Measurements from ENCODE around the gene VSX2.

VSX2 gene

DNA sequence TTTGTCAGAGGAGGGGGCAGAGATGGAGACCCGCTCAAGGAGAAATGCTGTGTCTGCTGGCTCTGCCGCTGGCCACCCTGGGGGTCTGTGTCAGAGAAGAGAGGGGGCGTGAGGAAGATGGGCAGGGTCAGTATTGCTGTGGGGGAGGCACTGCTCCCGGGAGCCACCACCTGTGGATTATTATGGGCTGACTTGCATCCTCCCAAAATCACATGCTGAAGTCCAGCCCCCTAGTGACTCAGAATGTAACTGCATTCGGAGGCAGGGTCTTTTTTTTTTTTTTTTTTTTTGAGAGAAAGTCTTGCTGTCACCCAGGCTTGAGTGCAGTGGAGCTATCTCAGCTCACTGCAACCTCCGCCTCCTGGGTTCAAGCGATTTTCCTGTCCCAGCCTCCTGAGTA lies 51.2 kb downstream of the VSX2 start:
- no peak overlapping the region for H3K9ac ChIP-seq (ENCODE audit: low read length)
- H3K27me3 ChIP-seq (ENCODE audit: control insufficient read depth in 1 of 2, insufficient read depth in 2 of 2, low read length in 2 of 2): no peaks in the 10 kb centered on the region
- no peaks in the 10 kb centered on the region for H3K9me3 ChIP-seq (ENCODE audit: low read length)
- no peaks in the 10 kb centered on the region for H3K4me1 ChIP-seq (ENCODE audit: insufficient read depth, low read length)
- no peak overlapping the region for H3K27ac ChIP-seq (ENCODE audit: low read depth, low read length)
- H3K4me3 ChIP-seq (ENCODE audit: low read depth in 1 of 2, low read length in 2 of 2): no peak overlapping the region
- peaks cover 72% of the 10 kb centered on the region for H3K36me3 ChIP-seq (ENCODE audit: insufficient read depth, low read length)

DNA sequence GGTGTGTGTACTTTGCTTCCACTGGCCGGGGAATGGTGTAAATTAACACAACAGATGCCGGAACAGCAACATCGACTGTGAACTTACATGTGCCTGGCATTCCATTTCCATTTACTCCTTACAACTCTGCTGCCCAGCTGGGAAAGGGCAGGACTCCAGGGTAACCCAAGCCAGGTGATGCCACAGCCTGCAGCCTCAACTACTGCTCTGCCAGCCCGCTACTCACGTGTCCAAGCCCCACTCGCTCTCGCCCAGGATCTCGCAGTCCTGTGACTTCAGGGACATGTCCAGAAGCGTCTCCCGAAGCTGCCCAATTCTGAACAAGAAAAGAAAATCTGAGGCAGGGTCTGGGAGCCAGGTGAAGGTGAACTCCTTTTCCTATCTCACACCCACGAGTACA lies 52.8 kb downstream of the VSX2 start:
- Histone ChIP-seq H3K27ac (ENCODE audit: low read depth, low read length) (no peak overlapping the region), H3K27me3 (ENCODE audit: control insufficient read depth in 1 of 2, insufficient read depth in 2 of 2, low read length in 2 of 2) (no peaks in the 10 kb centered on the region), H3K4me3 (ENCODE audit: low read depth in 1 of 2, low read length in 2 of 2) (no peak overlapping the region), H3K4me1 (ENCODE audit: insufficient read depth, low read length) (no peaks in the 10 kb centered on the region), H3K36me3 (ENCODE audit: insufficient read depth, low read length) (peaks cover 72% of the 10 kb centered on the region), H3K9ac (ENCODE audit: low read length) (no peak overlapping the region), H3K9me3 (ENCODE audit: low read length) (no peaks in the 10 kb centered on the region)

DNA sequence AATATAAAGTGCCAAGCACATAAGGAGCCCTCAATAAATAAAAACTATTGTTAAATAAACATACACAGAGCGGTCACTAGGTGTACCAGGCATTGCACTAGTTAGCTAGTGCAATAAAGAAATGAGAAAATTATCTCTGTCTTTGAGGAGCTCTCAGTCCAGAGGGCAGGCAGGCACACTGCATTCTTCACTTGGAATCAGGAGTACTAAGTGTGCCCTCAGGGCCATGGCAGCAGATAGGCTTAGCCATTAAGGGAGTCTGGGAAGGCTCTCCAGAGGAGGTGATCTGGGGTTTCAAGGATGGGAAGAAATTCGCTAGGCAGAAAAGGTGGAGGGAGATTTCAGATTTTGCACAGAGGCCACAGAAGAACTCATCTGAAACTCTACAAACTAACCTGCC lies 54.4 kb downstream of the VSX2 start:
- Histone ChIP-seq H3K36me3 (ENCODE audit: insufficient read depth, low read length) (peaks cover 74% of the 10 kb centered on the region), H3K9ac (ENCODE audit: low read length) (no peak overlapping the region), H3K27ac (ENCODE audit: low read depth, low read length) (no peak overlapping the region), H3K9me3 (ENCODE audit: low read length) (no peaks in the 10 kb centered on the region), H3K4me1 (ENCODE audit: insufficient read depth, low read length) (peaks cover 1% of the 10 kb centered on the region), H3K27me3 (ENCODE audit: control insufficient read depth in 1 of 2, insufficient read depth in 2 of 2, low read length in 2 of 2) (no peaks in the 10 kb centered on the region), H3K4me3 (ENCODE audit: low read depth in 1 of 2, low read length in 2 of 2) (no peak overlapping the region)

DNA sequence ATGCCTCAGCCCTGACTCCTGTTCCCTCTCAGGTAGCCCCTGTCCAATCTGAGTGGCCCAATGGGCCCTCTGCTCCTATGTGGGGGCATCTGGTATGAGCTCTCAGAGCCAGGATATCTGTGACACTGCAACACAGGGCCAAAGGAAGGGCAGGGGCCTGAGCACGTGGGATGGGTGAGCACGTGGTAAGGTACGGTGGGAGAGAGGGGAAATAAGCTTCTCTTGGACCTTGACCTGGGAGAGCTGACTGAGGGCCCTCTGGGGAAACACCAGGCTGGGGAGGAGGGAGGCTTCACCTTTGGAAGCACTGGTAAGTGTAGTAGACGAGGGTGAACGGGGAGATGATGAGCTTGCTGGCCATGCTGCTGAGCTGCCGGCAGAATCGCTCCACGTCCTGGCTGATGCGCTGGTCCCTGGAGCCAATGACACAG lies 56.8 kb downstream of the VSX2 start:
- Histone ChIP-seq H3K4me3 (ENCODE audit: low read depth in 1 of 2, low read length in 2 of 2) (no peak overlapping the region), H3K27ac (ENCODE audit: low read depth, low read length) (no peak overlapping the region), H3K9me3 (ENCODE audit: low read length) (no peaks in the 10 kb centered on the region), H3K9ac (ENCODE audit: low read length) (no peak overlapping the region), H3K4me1 (ENCODE audit: insufficient read depth, low read length) (peaks cover 4% of the 10 kb centered on the region), H3K27me3 (ENCODE audit: control insufficient read depth in 1 of 2, insufficient read depth in 2 of 2, low read length in 2 of 2) (no peaks in the 10 kb centered on the region), H3K36me3 (ENCODE audit: insufficient read depth, low read length) (peaks cover 61% of the 10 kb centered on the region)

DNA sequence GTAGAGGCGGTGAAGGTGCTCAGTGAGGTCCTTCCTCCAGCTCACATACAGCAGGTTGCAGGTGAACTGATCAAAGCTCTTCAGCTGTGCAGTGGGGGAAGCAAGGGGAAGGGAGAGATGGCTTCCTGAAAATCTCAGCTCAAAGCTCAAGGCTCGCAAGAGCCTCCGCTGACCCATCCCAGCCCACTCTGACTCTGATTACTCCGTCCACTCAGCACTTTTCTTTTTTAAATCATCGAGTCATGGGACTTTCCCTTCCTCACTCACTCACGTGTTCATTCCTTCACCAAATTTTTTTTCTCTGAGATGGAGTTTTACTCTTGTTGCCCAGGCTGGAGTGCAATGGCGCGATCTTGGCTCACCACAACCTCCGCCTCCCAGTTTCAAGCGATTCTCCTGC lies 58.7 kb downstream of the VSX2 start:
- Histone ChIP-seq H3K9ac (ENCODE audit: low read length) (no peak overlapping the region), H3K4me3 (ENCODE audit: low read depth in 1 of 2, low read length in 2 of 2) (no peak overlapping the region), H3K36me3 (ENCODE audit: insufficient read depth, low read length) (peaks cover 42% of the 10 kb centered on the region), H3K27ac (ENCODE audit: low read depth, low read length) (no peak overlapping the region), H3K4me1 (ENCODE audit: insufficient read depth, low read length) (peaks cover 14% of the 10 kb centered on the region), H3K9me3 (ENCODE audit: low read length) (no peaks in the 10 kb centered on the region), H3K27me3 (ENCODE audit: control insufficient read depth in 1 of 2, insufficient read depth in 2 of 2, low read length in 2 of 2) (no peaks in the 10 kb centered on the region)

DNA sequence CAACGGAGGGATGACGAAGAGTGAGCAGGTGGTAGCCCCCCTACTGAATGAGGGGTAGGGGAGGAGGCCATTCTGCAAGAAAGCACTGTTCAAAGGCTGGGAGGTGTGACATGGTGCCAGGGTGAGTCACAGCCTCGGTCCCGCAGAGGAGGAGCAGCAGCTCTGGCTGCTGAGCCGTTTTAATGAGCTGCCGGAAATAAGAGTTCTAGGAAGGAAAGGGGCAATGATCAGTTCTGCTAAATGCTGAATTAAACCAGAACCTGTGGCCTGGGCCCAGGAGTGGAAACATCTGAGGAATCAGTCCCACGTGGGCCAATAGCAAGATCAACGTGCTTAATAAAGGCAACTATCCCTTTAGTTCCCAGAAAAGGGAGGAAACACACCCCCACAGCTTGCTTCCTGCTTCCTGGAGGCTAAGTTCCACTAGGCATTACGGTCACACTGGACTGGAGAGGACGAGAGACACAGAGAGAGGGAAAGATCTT lies 59.9 kb downstream of the VSX2 start:
- Histone ChIP-seq H3K27ac (ENCODE audit: low read depth, low read length) (no peak overlapping the region), H3K4me1 (ENCODE audit: insufficient read depth, low read length) (peaks cover 14% of the 10 kb centered on the region), H3K9ac (ENCODE audit: low read length) (no peak overlapping the region), H3K4me3 (ENCODE audit: low read depth in 1 of 2, low read length in 2 of 2) (no peak overlapping the region), H3K9me3 (ENCODE audit: low read length) (no peaks in the 10 kb centered on the region), H3K36me3 (ENCODE audit: insufficient read depth, low read length) (peaks cover 42% of the 10 kb centered on the region), H3K27me3 (ENCODE audit: control insufficient read depth in 1 of 2, insufficient read depth in 2 of 2, low read length in 2 of 2) (no peaks in the 10 kb centered on the region)

DNA sequence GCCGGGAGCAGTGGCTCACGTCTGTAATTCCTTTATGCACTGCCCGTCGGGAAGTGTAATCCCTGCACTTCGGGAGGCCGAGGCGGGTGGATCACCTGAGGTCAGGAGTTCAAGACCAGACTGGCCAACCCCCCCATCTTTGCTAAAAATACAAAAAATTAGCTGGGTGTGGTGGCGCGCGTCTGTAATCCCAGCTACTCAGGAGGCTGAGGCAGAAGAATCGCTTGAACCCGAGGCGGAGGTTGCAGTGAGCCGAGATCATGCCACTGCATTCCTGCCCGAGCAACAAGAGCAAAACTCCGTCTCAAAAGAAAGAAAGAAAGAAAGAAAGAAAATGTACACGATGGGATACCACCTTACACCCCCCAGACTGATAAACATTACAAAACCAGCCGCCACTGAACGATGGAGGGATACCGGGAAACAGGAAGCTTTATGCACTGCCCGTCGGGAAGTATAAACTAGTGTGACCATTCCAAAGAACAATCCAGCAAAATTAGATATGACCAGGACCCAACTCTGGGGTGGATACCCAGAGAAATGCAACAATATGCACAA lies 62.4 kb downstream of the VSX2 start:
- peak overlapping the region; percentile 83 to 96 for H3K4me3 ChIP-seq (ENCODE audit: low read depth in 1 of 2, low read length in 2 of 2)
- H3K27ac ChIP-seq (ENCODE audit: low read depth, low read length): peak overlapping the region; percentile 88
- no peaks in the 10 kb centered on the region for H3K27me3 ChIP-seq (ENCODE audit: control insufficient read depth in 1 of 2, insufficient read depth in 2 of 2, low read length in 2 of 2)
- H3K9ac ChIP-seq (ENCODE audit: low read length): peak overlapping the region; percentile 71
- no peaks in the 10 kb centered on the region for H3K9me3 ChIP-seq (ENCODE audit: low read length)
- H3K4me1 ChIP-seq (ENCODE audit: insufficient read depth, low read length): peaks cover 14% of the 10 kb centered on the region
- H3K36me3 ChIP-seq (ENCODE audit: insufficient read depth, low read length): peaks cover 19% of the 10 kb centered on the region

DNA sequence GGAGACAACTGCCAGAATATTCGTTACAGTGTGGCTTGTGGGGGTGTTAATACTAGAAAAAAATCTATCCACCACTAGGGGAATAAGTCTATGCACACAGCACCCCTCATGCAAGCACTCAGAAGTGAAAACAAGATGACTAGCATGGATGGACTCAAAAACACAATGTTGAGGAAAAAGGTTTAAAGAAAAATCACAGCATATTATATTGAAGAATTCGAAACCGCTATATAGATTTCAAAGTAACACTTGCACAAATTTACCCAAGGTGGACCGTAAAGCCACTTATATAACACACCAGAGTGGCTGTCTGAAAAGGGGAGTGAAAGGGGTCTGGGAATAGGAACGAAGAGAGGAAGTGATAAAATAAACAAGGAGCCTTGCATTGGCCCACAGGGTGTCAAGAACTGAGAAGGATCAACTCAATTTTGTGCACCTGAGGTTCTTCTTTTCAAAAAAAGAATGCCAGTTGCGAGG lies 62.9 kb downstream of the VSX2 start:
- Histone ChIP-seq H3K4me3 (ENCODE audit: low read depth in 1 of 2, low read length in 2 of 2) (peak overlapping the region; percentile 83 to 96), H3K27me3 (ENCODE audit: control insufficient read depth in 1 of 2, insufficient read depth in 2 of 2, low read length in 2 of 2) (no peaks in the 10 kb centered on the region), H3K9ac (ENCODE audit: low read length) (peak overlapping the region; percentile 71), H3K9me3 (ENCODE audit: low read length) (no peaks in the 10 kb centered on the region), H3K36me3 (ENCODE audit: insufficient read depth, low read length) (peaks cover 14% of the 10 kb centered on the region), H3K4me1 (ENCODE audit: insufficient read depth, low read length) (peaks cover 14% of the 10 kb centered on the region), H3K27ac (ENCODE audit: low read depth, low read length) (peak overlapping the region; percentile 88)

DNA sequence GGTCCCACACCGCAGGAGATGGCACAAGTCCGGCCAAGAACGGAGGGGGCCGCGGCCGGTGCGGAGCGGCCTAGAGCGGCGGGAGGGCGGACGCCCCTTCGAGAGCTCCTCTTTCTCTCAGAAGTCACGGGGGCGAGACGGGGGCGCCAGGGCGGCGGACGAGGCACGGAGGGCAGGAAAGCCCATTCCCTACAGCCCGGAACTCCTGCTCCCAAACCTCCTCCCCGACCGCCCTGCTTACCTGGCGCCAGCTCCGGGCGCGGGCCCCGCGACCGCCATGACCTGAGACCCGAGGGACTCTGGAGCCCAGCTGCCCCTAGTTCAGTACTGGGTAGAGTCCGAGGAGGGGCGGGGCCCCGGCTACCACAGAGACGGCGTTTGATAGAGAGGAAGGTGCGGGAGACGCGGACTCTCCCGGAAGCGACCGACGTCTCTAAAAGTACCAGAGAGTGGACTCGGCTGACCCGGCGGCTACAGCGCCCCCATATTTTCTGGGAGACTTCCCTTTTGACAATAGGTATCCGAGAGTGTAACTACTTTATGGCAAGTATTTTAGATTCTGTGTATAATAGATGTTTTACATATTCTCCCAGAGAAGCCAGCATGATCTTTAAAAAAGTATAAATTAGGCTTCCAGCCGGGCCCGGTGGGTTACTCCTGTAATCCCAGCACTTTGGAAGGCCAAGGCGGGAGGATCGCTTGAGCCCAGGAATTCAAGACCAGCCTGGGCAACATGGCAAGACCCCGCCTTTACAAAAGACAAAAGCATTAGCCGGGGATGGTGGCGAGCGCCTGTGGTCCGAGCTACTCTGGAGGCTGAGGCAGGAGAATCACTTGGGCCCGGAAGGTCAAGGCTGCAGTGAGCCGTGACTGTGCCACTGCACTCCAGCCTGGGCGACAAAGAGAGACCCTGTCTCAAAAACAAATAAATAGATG lies 63.7 kb downstream of the VSX2 start, which contains the start of gene ABCD4:
TSS of gene ABCD4 (minus strand) at position 301 of the 936 bp plus-strand sequence. CDS start at position 279, 22 bp downstream.
- Histone ChIP-seq H3K4me3 (ENCODE audit: low read depth in 1 of 2, low read length in 2 of 2) (peak within 1 kb of the TSS; percentile 83 to 96), H3K27ac (ENCODE audit: low read depth, low read length) (peak within 1 kb of the TSS; percentile 88), H3K36me3 (ENCODE audit: insufficient read depth, low read length) (peaks cover 8% of the 10 kb centered on the region), H3K27me3 (ENCODE audit: control insufficient read depth in 1 of 2, insufficient read depth in 2 of 2, low read length in 2 of 2) (no peaks in the 10 kb centered on the region), H3K4me1 (ENCODE audit: insufficient read depth, low read length) (peaks cover 14% of the 10 kb centered on the region), H3K9ac (ENCODE audit: low read length) (peak within 1 kb of the TSS; percentile 71), H3K9me3 (ENCODE audit: low read length) (no peaks in the 10 kb centered on the region)

DNA sequence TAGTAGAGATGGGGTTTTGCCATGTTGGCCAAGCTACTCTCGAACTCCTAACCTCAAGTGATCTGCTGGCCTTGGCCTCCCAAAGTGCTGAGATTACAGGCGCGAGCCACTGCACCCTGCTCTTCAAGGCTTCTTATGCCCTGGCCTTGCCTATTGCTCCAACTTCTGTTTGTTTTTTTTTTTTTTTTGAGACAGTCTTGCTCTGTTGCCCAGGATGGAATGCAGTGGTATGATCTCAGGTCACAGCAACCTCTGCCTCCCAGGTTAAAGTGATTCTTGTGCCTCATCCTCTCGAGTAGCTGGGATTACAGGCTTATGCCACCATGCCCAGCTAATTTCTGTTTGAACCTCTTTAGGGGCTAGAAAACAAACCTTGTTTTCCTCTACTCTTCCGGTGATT lies 69.4 kb downstream of the VSX2 start:
- Histone ChIP-seq H3K36me3 (ENCODE audit: insufficient read depth, low read length) (no peaks in the 10 kb centered on the region), H3K4me3 (ENCODE audit: low read depth in 1 of 2, low read length in 2 of 2) (no peak overlapping the region), H3K27ac (ENCODE audit: low read depth, low read length) (no peak overlapping the region), H3K9ac (ENCODE audit: low read length) (no peak overlapping the region), H3K27me3 (ENCODE audit: control insufficient read depth in 1 of 2, insufficient read depth in 2 of 2, low read length in 2 of 2) (no peaks in the 10 kb centered on the region), H3K9me3 (ENCODE audit: low read length) (no peaks in the 10 kb centered on the region), H3K4me1 (ENCODE audit: insufficient read depth, low read length) (no peaks in the 10 kb centered on the region)

DNA sequence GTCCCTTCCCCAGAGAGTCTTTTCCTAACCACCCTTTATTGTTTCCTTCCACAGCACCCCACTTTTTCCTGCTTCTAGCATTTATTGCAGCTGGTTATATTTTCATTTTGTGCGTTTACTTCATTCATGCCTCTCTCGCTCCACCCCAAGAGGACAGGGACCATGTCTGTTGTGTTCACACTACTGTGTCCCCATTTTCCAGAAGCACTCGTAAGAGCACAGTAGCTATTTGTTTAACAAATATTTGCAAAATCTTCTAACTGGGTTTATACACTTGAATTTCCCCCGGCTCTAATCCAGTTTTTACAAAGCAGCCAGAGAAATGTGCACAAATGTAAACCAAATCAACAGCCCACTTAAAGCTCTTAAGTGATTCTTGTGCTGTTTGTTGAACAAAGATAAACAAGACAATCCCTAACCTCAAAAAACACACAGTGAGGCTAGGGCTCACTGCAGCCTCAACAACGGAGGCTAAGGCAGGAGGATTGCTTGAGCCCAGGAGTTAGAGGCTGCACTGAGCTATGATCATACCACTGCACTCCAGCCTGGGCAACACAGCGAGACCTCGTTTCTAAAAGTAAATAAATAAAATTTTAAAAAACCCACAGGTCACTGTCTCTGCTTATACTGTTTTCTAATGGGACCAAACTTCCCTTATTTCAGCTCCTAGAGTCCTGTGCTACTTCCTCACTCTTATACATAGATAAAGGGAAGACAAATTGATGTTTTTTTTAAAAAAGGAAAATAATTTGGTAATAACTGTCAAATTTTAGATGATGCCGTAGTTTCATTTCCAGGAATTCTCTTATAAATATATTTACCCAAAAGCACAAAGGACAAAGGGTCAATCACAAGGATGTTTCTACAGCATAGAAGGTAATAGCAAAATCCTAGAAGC lies 70.1 kb downstream of the VSX2 start:
- H3K9ac ChIP-seq (ENCODE audit: low read length): no peak overlapping the region
- no peaks in the 10 kb centered on the region for H3K36me3 ChIP-seq (ENCODE audit: insufficient read depth, low read length)
- no peaks in the 10 kb centered on the region for H3K27me3 ChIP-seq (ENCODE audit: control insufficient read depth in 1 of 2, insufficient read depth in 2 of 2, low read length in 2 of 2)
- no peak overlapping the region for H3K4me3 ChIP-seq (ENCODE audit: low read depth in 1 of 2, low read length in 2 of 2)
- H3K4me1 ChIP-seq (ENCODE audit: insufficient read depth, low read length): no peaks in the 10 kb centered on the region
- no peaks in the 10 kb centered on the region for H3K9me3 ChIP-seq (ENCODE audit: low read length)
- no peak overlapping the region for H3K27ac ChIP-seq (ENCODE audit: low read depth, low read length)
